Lower leg skin (tissue), 4 donors: Measurements from ENCODE around the gene SIGLEC1. TPM values are rescaled to one million over a fixed set of nuclear protein-coding genes. Genes with fewer than 3 reads are reported as not detected.

Experiments used
- DNase-seq, 2 donors: peaks; one replicate each; pipeline ENCODE4 v3.0.0-alpha.2; 2019; ENCODE audit warnings: low spot score in 2 of 2
- H3K4me3 ChIP-seq: fragments of 200-600 bp; sonication (generic); 2 replicates; pipeline ENCODE4 v1.5.1; 2017; ENCODE audit warnings: mild to moderate bottlenecking, low read depth; ENCODE audit not compliant: poor library complexity, severe bottlenecking
- CTCF ChIP-seq, 3 donors: fragments of 450-650 bp; IDR thresholded peaks; one replicate each; pipeline ENCODE4 v1.5.1; 2016; ENCODE audit warnings: antibody characterized with exemption in 3 of 3, mild to moderate bottlenecking in 3 of 3, moderate library complexity in 2 of 3
- POLR2A ChIP-seq, 2 donors: fragments of 450-650 bp; IDR thresholded peaks; one replicate each; pipeline ENCODE4 v1.6.1; 2016 to 2017; ENCODE audit warnings: antibody characterized with exemption in 2 of 2, mild to moderate bottlenecking in 1 of 2, moderate library complexity in 1 of 2
- WGBS, 2 donors: methylation state at CpG; one replicate each; pipeline ENCODE4 v1.1.5; 2018; 5-methylcytosine and 5-hydroxymethylcytosine counted together
- intact Hi-C: fragments of 100-400 bp; cut with DNase I; formaldehyde crosslinking; loops from one replicate; pipeline ENCODE4 v1.15.0; 2023; ENCODE audit warnings: low total_unique reads
- total RNA-seq, 4 donors: library from RNA; depleted of rRNA; stranded (reverse); fragments of >200 nt; gene quantifications; one replicate each; pipeline ENCODE4 v1.1.0, GENCODE V29; 2016

Gene SIGLEC1
- total RNA-seq, 4 donors from 2014 or later: 0.42 to 2.9 (median 1.0) TPM

DNA sequence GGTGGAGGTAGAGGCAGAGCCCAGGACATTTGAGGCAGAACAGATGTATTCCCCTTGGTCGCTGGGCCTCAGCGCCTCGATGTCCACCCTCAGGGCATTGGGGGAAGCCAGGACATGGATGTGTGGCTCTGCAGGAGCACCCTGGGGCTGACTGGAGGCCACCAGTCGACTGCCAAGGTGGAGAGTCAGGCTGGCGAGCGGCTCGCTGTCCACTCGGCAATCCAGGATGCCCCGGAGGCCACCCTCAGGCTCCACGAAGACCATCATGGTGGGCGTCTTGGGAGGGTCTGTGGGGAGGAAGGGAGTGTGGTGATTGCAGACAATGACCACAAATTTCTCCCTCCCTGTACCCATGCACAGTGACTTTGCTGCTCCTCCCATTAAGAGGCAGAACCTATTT is 22.4 kb downstream of the SIGLEC1 start:
- DNase-seq: no peak

DNA sequence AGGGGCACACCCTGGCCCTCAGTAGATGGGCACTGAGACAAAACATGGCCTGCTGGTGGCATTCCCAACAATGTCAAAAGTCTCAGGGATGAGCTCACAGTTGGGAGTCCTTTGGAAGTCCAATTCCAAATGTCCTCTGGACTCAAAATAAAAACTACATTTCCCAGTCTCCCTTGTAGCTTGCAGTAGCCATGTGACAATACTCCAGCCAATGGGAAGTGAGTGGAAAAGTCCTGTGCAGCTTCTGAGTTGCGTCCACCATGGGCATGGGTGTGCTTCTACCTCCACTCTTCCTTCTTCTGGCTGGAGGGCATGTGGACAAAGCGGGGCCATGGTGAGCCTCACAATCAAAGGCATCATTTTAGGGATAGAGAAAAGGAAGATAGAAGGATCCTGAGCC is 24.7 kb downstream of the SIGLEC1 start:
- 61 to 64% methylated on average over 2 of the region's 2 CpGs for WGBS, 2 donors
- no peak for DNase-seq
- intact Hi-C loops: no loop called here
- no peak overlapping the region for H3K4me3 ChIP-seq
- TF ChIP-seq POLR2A (IDR thresholded peaks at IDR 0.05) (no peak), CTCF (IDR thresholded peaks at IDR 0.05) (no peak)

More for the DNA sequence above, 22.4 kb downstream of the SIGLEC1 start:
- intact Hi-C loops: no loop called here
- no peak overlapping the region for H3K4me3 ChIP-seq
- 84 to 92% methylated on average over 11 of the region's 11 CpGs for WGBS, 2 donors
- no peak for TF ChIP-seq CTCF (IDR thresholded peaks at IDR 0.05)

DNA sequence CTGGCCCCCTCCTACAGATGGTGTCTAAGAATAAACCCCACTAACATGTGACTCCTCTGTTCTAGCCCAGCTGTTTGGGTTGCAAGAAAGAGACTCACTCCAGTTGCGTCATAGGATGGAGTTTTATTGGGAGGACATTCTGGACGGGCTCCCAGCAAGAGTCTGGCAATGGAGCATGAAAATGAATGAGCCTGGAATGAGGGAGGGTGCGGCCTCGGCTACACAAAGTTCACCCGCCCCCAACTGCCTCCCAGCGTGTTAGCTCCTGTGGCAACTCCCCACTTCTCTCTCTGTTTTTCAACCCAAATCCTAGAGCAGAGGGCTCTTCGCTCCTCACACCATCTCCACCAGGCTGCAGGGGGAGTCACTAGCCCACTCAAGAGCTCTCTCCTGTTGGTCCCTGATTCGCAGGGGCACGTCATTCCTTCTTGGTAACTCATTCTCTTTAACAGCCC is 25.5 kb downstream of the SIGLEC1 start:
- 29 to 32% methylated on average over 9 of the region's 9 CpGs for WGBS, 2 donors

GRCh38 chr20:3686421-3686820 is 26.0 kb downstream of the SIGLEC1 start:
- DNase-seq: no peak
- intact Hi-C loops: no loop called here
- whole genome bisulfite sequencing, 2 donors: 64 to 69% methylated on average over 7 of the region's 7 CpGs
- no peak overlapping the region for H3K4me3 ChIP-seq
- TF ChIP-seq CTCF (IDR thresholded peaks at IDR 0.05): no peak
- TF ChIP-seq POLR2A (IDR thresholded peaks at IDR 0.05): no peak

More for the DNA sequence above, 25.5 kb downstream of the SIGLEC1 start:
- TF ChIP-seq POLR2A (IDR thresholded peaks at IDR 0.05): no peak
- no peak for TF ChIP-seq CTCF (IDR thresholded peaks at IDR 0.05)
- no peak overlapping the region for H3K4me3 ChIP-seq
- DNase-seq: peak; percentile 89 to 96
- intact Hi-C loops: no loop called here

GRCh38 chr20:3685341-3685740 is 27.1 kb downstream of the SIGLEC1 start:
- intact Hi-C loops: no loop called here
- H3K4me3 ChIP-seq: no peak overlapping the region
- TF ChIP-seq CTCF (IDR thresholded peaks at IDR 0.05) (no peak), POLR2A (IDR thresholded peaks at IDR 0.05) (no peak)
- no peak for DNase-seq
- 76 to 82% methylated on average over 7 of the region's 7 CpGs for WGBS, 2 donors
